ENCODE measurements around the gene DOCK2.

DNA sequence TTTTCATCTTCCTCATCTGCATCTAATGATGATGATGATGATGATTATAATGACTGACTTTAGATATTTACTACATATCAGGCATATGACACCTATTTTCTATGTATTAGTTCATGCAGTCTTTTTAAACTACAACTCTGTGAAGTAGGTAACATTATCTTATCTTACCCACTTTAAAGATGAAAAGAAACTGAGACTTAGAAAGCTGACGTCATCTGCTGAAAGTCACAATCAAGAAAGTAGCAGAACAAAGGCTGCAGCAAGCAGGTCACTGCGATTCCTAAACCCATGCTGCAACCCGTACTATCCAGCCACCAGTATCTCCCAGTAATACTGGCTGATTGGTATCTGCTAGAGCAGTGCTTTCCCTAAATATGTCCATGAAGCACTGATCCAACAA lies 383.3 kb downstream of the DOCK2 start:
- TF ChIP-seq SRF (CRISPR knock-in tag; IDR thresholded peaks at IDR 0.05) (no peak), POLR2AphosphoS5 (IDR thresholded peaks at IDR 0.05; ENCODE audit: control insufficient read depth, insufficient read depth, low read depth, low read length) (no peak), POU5F1 (IDR thresholded peaks at IDR 0.05; ENCODE audit: borderline replicate concordance, low read depth, low read length, partially characterized antibody) (no peak), POLR2A (conservative IDR thresholded peaks at IDR 0.05) (no peak), TBP (optimal IDR thresholded peaks at IDR 0.05; ENCODE audit: low read depth, low read length) (no peak), NFRKB (IDR thresholded peaks at IDR 0.05; ENCODE audit: low read depth) (no peak), YY1 (IDR thresholded peaks at IDR 0.05; ENCODE audit: borderline replicate concordance in 1 of 3, control insufficient read depth in 1 of 3, extremely low read depth in 1 of 3, insufficient read depth in 3 of 3, insufficient read length in 1 of 3, insufficient replicate concordance in 2 of 3, low read depth in 1 of 3, low read length in 2 of 3) (no peak)
- TF ChIP-seq, protein P1, sequence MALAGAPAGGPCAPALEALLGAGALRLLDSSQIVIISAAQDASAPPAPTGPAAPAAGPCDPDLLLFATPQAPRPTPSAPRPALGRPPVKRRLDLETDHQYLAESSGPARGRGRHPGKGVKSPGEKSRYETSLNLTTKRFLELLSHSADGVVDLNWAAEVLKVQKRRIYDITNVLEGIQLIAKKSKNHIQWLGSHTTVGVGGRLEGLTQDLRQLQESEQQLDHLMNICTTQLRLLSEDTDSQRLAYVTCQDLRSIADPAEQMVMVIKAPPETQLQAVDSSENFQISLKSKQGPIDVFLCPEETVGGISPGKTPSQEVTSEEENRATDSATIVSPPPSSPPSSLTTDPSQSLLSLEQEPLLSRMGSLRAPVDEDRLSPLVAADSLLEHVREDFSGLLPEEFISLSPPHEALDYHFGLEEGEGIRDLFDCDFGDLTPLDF (CRISPR knock-in tag; IDR thresholded peaks at IDR 0.05) = no peak
- TF ChIP-seq, protein P2, sequence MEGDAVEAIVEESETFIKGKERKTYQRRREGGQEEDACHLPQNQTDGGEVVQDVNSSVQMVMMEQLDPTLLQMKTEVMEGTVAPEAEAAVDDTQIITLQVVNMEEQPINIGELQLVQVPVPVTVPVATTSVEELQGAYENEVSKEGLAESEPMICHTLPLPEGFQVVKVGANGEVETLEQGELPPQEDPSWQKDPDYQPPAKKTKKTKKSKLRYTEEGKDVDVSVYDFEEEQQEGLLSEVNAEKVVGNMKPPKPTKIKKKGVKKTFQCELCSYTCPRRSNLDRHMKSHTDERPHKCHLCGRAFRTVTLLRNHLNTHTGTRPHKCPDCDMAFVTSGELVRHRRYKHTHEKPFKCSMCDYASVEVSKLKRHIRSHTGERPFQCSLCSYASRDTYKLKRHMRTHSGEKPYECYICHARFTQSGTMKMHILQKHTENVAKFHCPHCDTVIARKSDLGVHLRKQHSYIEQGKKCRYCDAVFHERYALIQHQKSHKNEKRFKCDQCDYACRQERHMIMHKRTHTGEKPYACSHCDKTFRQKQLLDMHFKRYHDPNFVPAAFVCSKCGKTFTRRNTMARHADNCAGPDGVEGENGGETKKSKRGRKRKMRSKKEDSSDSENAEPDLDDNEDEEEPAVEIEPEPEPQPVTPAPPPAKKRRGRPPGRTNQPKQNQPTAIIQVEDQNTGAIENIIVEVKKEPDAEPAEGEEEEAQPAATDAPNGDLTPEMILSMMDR (IDR thresholded peaks at IDR 0.05 in 2 of 3, conservative IDR thresholded peaks at IDR 0.05 in 1 of 3; ENCODE audit: insufficient read depth in 2 of 3, low read depth in 1 of 3, low read length in 3 of 3) = no peak
- TF ChIP-seq, protein P3, sequence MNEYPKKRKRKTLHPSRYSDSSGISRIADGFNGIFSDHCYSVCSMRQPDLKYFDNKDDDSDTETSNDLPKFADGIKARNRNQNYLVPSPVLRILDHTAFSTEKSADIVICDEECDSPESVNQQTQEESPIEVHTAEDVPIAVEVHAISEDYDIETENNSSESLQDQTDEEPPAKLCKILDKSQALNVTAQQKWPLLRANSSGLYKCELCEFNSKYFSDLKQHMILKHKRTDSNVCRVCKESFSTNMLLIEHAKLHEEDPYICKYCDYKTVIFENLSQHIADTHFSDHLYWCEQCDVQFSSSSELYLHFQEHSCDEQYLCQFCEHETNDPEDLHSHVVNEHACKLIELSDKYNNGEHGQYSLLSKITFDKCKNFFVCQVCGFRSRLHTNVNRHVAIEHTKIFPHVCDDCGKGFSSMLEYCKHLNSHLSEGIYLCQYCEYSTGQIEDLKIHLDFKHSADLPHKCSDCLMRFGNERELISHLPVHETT (CRISPR knock-in tag; conservative IDR thresholded peaks at IDR 0.05 in 1 of 2, IDR thresholded peaks at IDR 0.05 in 1 of 2) = no peak

Data from K562 (cell line).